Fibroblast of pulmonary artery (primary cell): Measurements from ENCODE around the gene DNER.
A peak's percentile ranks its signal among the peaks of the same experiment; 100 is the strongest.

Source experiments
- DNase-seq: peaks from one replicate; pipeline ENCODE4 v3.0.0-alpha.2; 2010; ENCODE audit warnings: low read depth
- H3K4me3 ChIP-seq: replicated peaks from 2 replicates; pipeline ENCODE4 v1.5.1; 2011; ENCODE audit warnings: low read depth, mild to moderate bottlenecking, control low read depth, low read length, moderate library complexity
- CTCF ChIP-seq: IDR thresholded peaks from 2 replicates; pipeline ENCODE4 v1.5.1; 2011; ENCODE audit warnings: mild to moderate bottlenecking, control low read depth, low read length, inconsistent platforms; ENCODE audit errors: missing control alignments

Gene DNER

GRCh38 chr2:229447227-229447626 lies 267.1 kb downstream of the DNER start:
- TF ChIP-seq CTCF, result no peak
- H3K4me3 ChIP-seq, result no peak overlapping the region
- no peak for DNase-seq

GRCh38 chr2:229446350-229446749 lies 268.0 kb downstream of the DNER start:
- no peak for DNase-seq
- TF ChIP-seq CTCF, result no peak
- H3K4me3 ChIP-seq, result no peak overlapping the region

- no peak for TF ChIP-seq CTCF
- peak; percentile 77 for DNase-seq
- H3K4me3 ChIP-seq, result no peak overlapping the region
These were observed 268.7 kb downstream of the DNER start for GRCh38 chr2:229445501-229446211.

GRCh38 chr2:229445019-229445418 lies 269.3 kb downstream of the DNER start:
- H3K4me3 ChIP-seq, result no peak overlapping the region
- peak; percentile 99 for DNase-seq
- TF ChIP-seq CTCF, result no peak

- no peak for TF ChIP-seq CTCF
- no peak for DNase-seq
- no peak overlapping the region for H3K4me3 ChIP-seq
These were observed 270.6 kb downstream of the DNER start for GRCh38 chr2:229443546-229444268.

- no peak overlapping the region for H3K4me3 ChIP-seq
- DNase-seq, result no peak
- TF ChIP-seq CTCF, result no peak
These were observed 271.2 kb downstream of the DNER start for GRCh38 chr2:229443141-229443540.
